Daoy (cell line): Measurements from ENCODE around the gene C9orf153. TPM values are rescaled to one million over a fixed set of nuclear protein-coding genes. Genes with fewer than 3 reads are reported as not detected.

Experiments used
- DNase-seq: peaks from one replicate; pipeline ENCODE4 v3.0.0-alpha.2; 2015; ENCODE audit warnings: low read depth
- total RNA-seq: library from RNA; depleted of rRNA; stranded (reverse); fragments of >200 nt; shearing (Covaris generic); gene quantifications from 2 replicates; pipeline ENCODE4 v1.2.3, GENCODE V29; 2014; rRNA removed

C9orf153 gene
- total RNA-seq, 1 experiment from 2014 or later, result not detected

DNA sequence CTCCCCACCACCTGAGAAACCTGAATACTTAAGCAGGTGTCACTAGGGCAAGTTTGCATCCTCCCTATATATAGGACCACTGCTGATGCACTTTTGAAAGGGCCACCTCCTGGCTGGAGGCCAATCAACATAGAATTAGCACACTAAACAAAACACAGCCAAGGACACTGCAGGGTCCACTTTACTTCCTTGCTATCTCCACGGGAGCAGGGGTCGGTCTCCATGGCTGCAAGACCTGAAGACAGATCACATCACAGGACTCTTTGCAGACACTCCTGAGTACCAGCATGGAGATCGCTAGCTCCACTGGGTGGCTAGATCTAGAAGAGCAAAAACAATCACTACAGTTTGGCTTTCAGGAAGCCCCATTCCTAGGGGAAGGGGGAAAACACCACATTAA, 72.3 kb downstream of the C9orf153 start:
- DNase-seq, result no peak

DNA sequence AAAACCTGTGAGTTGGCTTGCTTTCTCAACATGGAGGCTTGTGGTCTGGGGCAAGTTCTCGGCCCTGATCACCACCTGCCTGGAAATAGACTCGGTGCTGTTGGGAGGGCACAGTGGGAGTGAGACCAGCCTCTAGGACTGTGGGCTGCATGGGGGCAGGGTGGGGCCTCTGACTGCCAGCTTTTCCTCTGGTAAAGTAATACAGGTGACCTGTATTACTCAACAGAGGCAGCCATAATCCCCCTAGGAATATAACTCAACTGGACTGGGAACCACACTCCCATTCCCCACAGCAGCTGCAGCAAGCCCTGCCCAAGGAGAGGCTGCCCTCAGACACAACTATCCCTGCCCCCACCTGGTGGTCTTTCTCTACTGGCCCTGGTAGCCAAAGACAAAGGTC, 72.8 kb downstream of the C9orf153 start:
- DNase-seq, result no peak

GRCh38 chr9:86185872-86186271, 73.6 kb downstream of the C9orf153 start:
- no peak for DNase-seq

GRCh38 chr9:86184138-86184524, 75.3 kb downstream of the C9orf153 start:
- DNase-seq, result no peak

- no peak for DNase-seq
These were observed 76.0 kb downstream of the C9orf153 start for GRCh38 chr9:86183229-86184137.

DNA sequence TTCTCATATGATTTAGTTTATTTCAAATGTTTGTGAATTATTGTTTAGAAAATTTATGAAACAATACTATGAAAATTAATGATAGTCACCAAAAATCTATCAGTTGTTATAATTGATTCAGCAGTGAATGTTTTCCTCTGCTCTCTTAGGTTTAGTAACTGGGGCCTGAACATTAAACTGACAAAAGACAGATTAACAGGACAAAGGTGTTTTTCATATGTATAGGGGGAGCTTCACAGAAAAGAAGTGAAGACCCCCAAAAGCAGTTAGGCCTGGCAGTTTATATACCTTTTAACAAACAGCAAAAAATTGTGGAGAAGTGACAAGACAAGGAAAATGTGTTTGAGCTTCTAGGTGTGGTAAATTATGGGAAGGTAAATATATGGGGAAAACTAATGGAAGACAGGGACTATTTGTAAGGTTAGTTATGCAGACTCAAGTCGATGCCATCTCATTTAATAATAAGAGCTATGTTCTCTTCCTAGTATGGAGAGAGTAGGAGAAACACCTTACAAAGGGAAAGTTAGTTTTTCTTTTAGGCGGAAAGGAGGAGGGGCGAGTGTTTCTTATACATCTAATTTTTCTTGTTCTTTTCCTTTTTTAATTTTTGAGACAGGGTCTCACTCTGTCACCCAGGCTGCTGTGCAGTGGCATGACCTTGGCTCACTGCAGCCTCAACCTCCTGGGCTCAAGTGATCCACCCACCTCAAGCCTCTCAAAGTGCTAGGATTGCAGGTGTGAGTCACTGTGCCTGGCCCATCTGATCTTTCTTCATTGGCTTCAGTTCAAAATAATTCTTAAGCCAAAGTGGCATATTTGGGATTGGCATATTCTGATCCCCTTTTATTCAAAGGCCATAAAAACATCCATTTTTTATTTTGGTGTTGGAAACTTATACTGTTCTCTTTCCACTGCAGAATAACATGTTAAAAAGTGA, 77.8 kb downstream of the C9orf153 start:
- DNase-seq, result peak; percentile 31

- no peak for DNase-seq
These were observed 81.0 kb downstream of the C9orf153 start for GRCh38 chr9:86178503-86178902.

- DNase-seq, result no peak
These were observed 81.5 kb downstream of the C9orf153 start for GRCh38 chr9:86177995-86178394.

DNA sequence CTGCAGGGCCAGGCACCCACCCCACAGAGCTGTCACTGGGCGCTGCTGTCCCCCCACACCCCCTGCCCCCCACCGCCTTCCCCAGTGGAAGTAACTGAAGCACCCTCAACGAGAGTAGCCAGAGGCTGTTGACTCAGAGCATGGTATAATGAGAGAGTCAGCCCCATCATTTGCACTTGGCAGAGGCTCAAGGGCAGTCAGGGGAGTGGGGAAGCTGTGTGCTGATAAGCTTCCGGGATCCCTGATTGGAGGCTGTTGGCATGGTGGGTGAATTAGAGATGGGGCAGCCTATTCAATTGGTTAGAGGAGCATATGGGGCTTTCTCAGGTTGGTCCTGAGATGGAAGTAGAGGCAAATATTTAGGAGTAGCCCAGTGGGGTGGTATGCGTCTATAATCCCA, 83.0 kb downstream of the C9orf153 start:
- peak; percentile 90 for DNase-seq

DNA sequence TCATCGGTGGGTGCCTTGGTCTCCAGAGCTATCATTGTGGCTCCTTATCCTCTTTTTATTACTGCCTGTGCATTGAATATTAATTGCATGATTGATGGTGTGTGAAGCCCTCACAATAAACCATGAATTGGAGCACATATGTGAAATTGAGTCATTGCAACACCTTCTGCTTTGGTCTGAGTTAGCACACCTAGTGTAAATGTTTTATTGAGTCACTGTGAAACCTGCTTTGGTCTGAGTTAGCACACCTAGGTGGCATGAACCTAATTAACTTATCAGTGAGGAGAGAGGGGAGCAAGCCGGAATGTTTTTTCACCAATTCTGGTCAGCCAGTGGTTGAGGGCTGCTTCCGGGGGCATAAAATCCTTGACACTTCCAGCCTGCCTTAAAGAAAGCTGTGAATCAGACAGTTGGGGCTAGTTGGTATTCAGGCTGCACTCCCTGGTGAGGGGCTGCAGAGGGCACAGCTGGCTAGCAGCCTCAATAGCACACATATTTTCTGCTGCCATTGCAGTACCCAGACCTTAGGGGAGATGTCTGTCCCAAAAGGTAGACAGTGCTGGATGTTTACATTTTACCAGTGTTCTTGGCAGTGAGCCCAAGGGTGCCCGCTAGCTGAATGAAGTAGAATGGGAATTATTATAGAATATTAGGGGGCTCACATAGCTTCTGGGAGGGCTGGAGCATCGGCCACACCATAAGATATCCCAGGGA, 83.6 kb downstream of the C9orf153 start:
- peak; percentile 43 for DNase-seq

- DNase-seq, result peak; percentile 31
These were observed 84.2 kb downstream of the C9orf153 start for GRCh38 chr9:86175223-86175622.

Other genes starting within 250 kb of the C9orf153 start
- 52.3 and 66.2 TPM in 2 replicates for gene GOLM1, start 160.1 kb downstream of the C9orf153 start, total RNA-seq
- 53.1 TPM in 2 replicates for gene ISCA1, start 22.9 kb upstream of the C9orf153 start, total RNA-seq
- 17.4 and 26.6 TPM in 2 replicates for gene TUT7, start 94.8 kb upstream of the C9orf153 start, total RNA-seq